Measurements from ENCODE around the gene DLG5.

GRCh38 chr10:77861366-77861765 lies 65.2 kb downstream of the DLG5 start:
- TF ChIP-seq CTCF (IDR thresholded peaks at IDR 0.05; ENCODE audit: low read depth, low read length) (no peak), EZH2phosphoT487 (IDR thresholded peaks at IDR 0.05; ENCODE audit: low read depth) (no peak)

All from OCI-LY3 (cell line).